GM18858 (cell line): ENCODE results near the gene STING1.
"Not testable (repeated sequence)": the region's sequence is repeated elsewhere in the genome, so short reads cannot be mapped to it uniquely, and the experiment has no call there.

Experiments used
- ATAC-seq: cut with Tn5 transposase; IDR thresholded peaks from one replicate; pipeline ENCODE4 v1.9.1; 2021; ENCODE audit not compliant: unreplicated experiment

The STING1 gene

GRCh38 chr5:139503036-139503817, 20.7 kb upstream of the STING1 start:
- ATAC-seq = not testable (repeated sequence)

- no peak for ATAC-seq
Measured at GRCh38 chr5:139501381-139501780, 18.8 kb upstream of the STING1 start.

GRCh38 chr5:139495638-139496435, 13.3 kb upstream of the STING1 start:
- no peak for ATAC-seq

- ATAC-seq = no peak
Measured at GRCh38 chr5:139494832-139495231, 12.3 kb upstream of the STING1 start.

- ATAC-seq = no peak
Measured at GRCh38 chr5:139494256-139494655, 11.7 kb upstream of the STING1 start.

GRCh38 chr5:139492700-139493192, 10.2 kb upstream of the STING1 start:
- ATAC-seq = no peak

GRCh38 chr5:139488260-139488659, 5.7 kb upstream of the STING1 start:
- no peak for ATAC-seq

GRCh38 chr5:139486201-139486600, 3.6 kb upstream of the STING1 start:
- no peak for ATAC-seq

GRCh38 chr5:139482890-139483208, 291 bp upstream of the STING1 start:
- not testable (repeated sequence) for ATAC-seq

- peak; percentile 16 for ATAC-seq
Measured at GRCh38 chr5:139481580-139482049, 943 bp downstream of the STING1 start.

- ATAC-seq = no peak
Measured at GRCh38 chr5:139481122-139481533, 1.4 kb downstream of the STING1 start.

GRCh38 chr5:139479729-139480128, 2.8 kb downstream of the STING1 start:
- ATAC-seq = not testable (repeated sequence)

- ATAC-seq = not testable (repeated sequence)
Measured at GRCh38 chr5:139478657-139479423, 3.7 kb downstream of the STING1 start.

- no peak for ATAC-seq
Measured at GRCh38 chr5:139475865-139476617, 6.5 kb downstream of the STING1 start.

GRCh38 chr5:139474890-139475791, 7.4 kb downstream of the STING1 start:
- no peak for ATAC-seq

- no peak for ATAC-seq
Measured at GRCh38 chr5:139473565-139473964, 9.0 kb downstream of the STING1 start.

GRCh38 chr5:139473105-139473504, 9.5 kb downstream of the STING1 start:
- ATAC-seq = no peak

- no peak for ATAC-seq
Measured at GRCh38 chr5:139472386-139473030, 10.1 kb downstream of the STING1 start.

GRCh38 chr5:139470821-139471300, 11.7 kb downstream of the STING1 start, which contains the start of gene SMIM33:
TSS of gene SMIM33 (plus strand) at chr5:139471004. CDS start at chr5:139471122, 118 bp downstream.
- no peak for ATAC-seq
